OCI-LY7 (cell line): ENCODE measurements around the gene MAML3. TPM values are rescaled to one million over a fixed set of nuclear protein-coding genes. Genes with fewer than 3 reads are reported as not detected.

ENCODE experiments used
- BruUV-seq: library from RNA; stranded (reverse); fragments of 400-500 nt; replicated peaks from 2 replicates; lab custom pipeline; 2021; lab: Mats Ljungman, UMichigan
- CTCF ChIA-PET: fragments of 300-600 bp; sonication (Branson Sonifier 250); formaldehyde crosslinking; loops from one replicate; lab custom pipeline; 2022; ENCODE audit warnings: antibody characterized with exemption; ENCODE audit not compliant: unreplicated experiment; lab: Charles Lee
- POLR2A ChIA-PET: fragments of 300-600 bp; sonication (Branson Sonifier 250); formaldehyde crosslinking; loops from one replicate; lab custom pipeline; 2022; ENCODE audit warnings: antibody characterized with exemption; lab: Charles Lee
- DNase-seq: peaks from one replicate; pipeline ENCODE4 v3.0.0-alpha.2; 2015; ENCODE audit warnings: low spot score
- H2AFZ ChIP-seq: fragments of 200-600 bp; sonication (generic), shearing (Covaris generic); 2 replicates; pipeline ENCODE4 v1.6.1; 2014; ENCODE audit warnings: mild to moderate bottlenecking, antibody characterized with exemption, low read length, moderate library complexity
- H3K27ac ChIP-seq: fragments of 200-600 bp; sonication (generic); 2 replicates; pipeline ENCODE4 v1.5.1; 2014; ENCODE audit warnings: mixed run types, low read depth, mild to moderate bottlenecking, moderate library complexity, low read length, inconsistent platforms; ENCODE audit not compliant: poor library complexity, severe bottlenecking
- H3K36me3 ChIP-seq: fragments of 200-600 bp; sonication (generic); 2 replicates; pipeline ENCODE4 v1.6.1; 2014; ENCODE audit warnings: mild to moderate bottlenecking, antibody characterized with exemption, low read length, moderate library complexity, mixed read lengths; ENCODE audit not compliant: insufficient read depth
- H3K4me1 ChIP-seq: fragments of 200-600 bp; sonication (generic); 2 replicates; pipeline ENCODE4 v1.5.1; 2014; ENCODE audit warnings: mild to moderate bottlenecking, low read length; ENCODE audit not compliant: insufficient read depth, poor library complexity, severe bottlenecking
- H3K4me2 ChIP-seq: fragments of 200-600 bp; sonication (generic); 2 replicates; pipeline ENCODE4 v1.6.1; 2014; ENCODE audit warnings: mild to moderate bottlenecking, low read length
- H3K4me3 ChIP-seq: fragments of 200-600 bp; sonication (generic); 2 replicates; pipeline ENCODE4 v1.5.1; 2014; ENCODE audit warnings: mild to moderate bottlenecking, low read depth, low read length; ENCODE audit not compliant: poor library complexity, severe bottlenecking
- H3K79me2 ChIP-seq: fragments of 200-600 bp; sonication (generic); 2 replicates; pipeline ENCODE4 v1.6.1; 2016; ENCODE audit warnings: low read depth, mild to moderate bottlenecking, low read length, moderate library complexity, mixed read lengths; ENCODE audit not compliant: insufficient read depth
- H3K9me2 ChIP-seq: fragments of 200-600 bp; sonication (generic); 2 replicates; pipeline ENCODE4 v1.6.1; 2016; ENCODE audit warnings: mild to moderate bottlenecking, low read length, mixed read lengths; ENCODE audit not compliant: insufficient read depth
- H3K9me3 ChIP-seq: fragments of 200-600 bp; sonication (generic); 2 replicates; pipeline ENCODE4 v1.6.1; 2014; ENCODE audit warnings: mild to moderate bottlenecking, mixed run types, low read length, mixed read lengths
- H4K20me1 ChIP-seq: fragments of 200-600 bp; sonication (generic); 2 replicates; pipeline ENCODE4 v1.6.1; 2014; ENCODE audit warnings: mild to moderate bottlenecking, antibody characterized with exemption, low read length, moderate library complexity, mixed read lengths; ENCODE audit not compliant: insufficient read depth
- EZH2phosphoT487 ChIP-seq: fragments of 200-600 bp; sonication (generic); IDR thresholded peaks from 2 replicates; pipeline ENCODE4 v1.6.1; 2018; ENCODE audit warnings: low read depth, borderline replicate concordance, mild to moderate bottlenecking, mixed run types, antibody characterized with exemption, low read length, moderate library complexity, mixed read lengths
- intact Hi-C: fragments of 100-400 bp; cut with micrococcal nuclease; formaldehyde crosslinking; loops from one replicate; pipeline ENCODE4 v1.10.0; 2022; ENCODE audit not compliant: unreplicated experiment
- total RNA-seq, 2 experiments: library from RNA; depleted of rRNA in 1 of 2; stranded (reverse); fragments of >200 nt in 1 of 2; shearing (Covaris generic) in 1 of 2; gene quantifications; 2 replicates each; pipeline ENCODE4 v1.2.3, GENCODE V29; 2014 to 2022
- TF ChIP-seq, protein P1 (sequence below): fragments of 200-600 bp; sonication (generic); conservative IDR thresholded peaks from 2 replicates; pipeline ENCODE4 v1.5.1; 2014; ENCODE audit warnings: mild to moderate bottlenecking, antibody characterized with exemption, low read length, moderate library complexity, mixed read lengths

Gene MAML3
- total RNA-seq, 2 experiments from 2014 or later, result 0.80 to 1.2 TPM

DNA sequence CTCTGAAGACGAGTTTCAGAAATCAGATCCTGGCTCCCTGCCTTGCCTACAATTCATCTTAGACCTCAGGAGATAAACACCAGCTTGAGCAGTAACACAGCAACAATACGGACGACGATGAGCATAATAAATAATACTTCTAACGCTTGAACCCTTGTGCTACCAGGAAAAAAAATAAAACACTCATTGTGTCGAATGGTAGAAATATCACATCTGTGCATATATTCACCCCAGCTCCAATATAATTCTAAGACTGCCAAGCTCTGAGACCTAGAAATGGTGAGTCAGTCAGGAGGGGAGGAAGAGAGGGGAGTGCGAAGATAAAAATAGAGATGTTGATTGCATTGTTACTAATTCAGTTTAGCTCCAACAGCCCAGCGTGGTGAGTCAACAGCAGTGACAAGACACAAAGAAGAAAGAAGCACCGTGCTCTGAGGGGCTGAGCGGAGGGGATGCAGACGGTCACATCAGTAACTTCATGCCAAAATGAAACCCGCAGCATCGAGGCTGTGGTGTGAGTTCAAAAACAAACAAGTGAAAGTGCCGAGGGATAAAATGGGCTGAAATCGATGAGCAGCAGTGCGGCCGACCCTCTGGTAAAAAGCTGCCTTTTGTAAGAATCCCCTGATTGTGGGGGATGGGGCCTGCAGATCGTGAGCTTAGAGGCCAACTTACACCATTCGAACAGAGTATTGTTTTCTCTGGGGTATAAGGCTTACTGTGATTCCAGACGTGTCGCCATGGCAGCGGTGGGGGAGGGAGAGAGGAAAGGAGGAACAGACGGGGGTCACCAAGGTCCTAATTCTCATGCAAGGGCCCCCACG lies 338.0 kb downstream of the MAML3 start:
- intact Hi-C loops, result no loop called here
- ChIA-PET CTCF (no interaction called here), POLR2A (no interaction called here)
- no peak overlapping the region for H2AFZ ChIP-seq
- no peaks in the 10 kb centered on the region for H3K4me1 ChIP-seq
- no peaks in the 10 kb centered on the region for H3K79me2 ChIP-seq
- no TSS peak for BruUV-seq
- H3K9me3 ChIP-seq, result no peaks in the 10 kb centered on the region
- no peaks in the 10 kb centered on the region for H3K36me3 ChIP-seq
- no peak overlapping the region for H3K4me3 ChIP-seq
- H3K4me2 ChIP-seq, result no peak overlapping the region
- no peaks in the 10 kb centered on the region for H4K20me1 ChIP-seq
- no peaks in the 10 kb centered on the region for H3K9me2 ChIP-seq
- no peak for DNase-seq
- no peak overlapping the region for H3K27ac ChIP-seq
- TF ChIP-seq EZH2phosphoT487, result no peak
- TF ChIP-seq, protein P1, sequence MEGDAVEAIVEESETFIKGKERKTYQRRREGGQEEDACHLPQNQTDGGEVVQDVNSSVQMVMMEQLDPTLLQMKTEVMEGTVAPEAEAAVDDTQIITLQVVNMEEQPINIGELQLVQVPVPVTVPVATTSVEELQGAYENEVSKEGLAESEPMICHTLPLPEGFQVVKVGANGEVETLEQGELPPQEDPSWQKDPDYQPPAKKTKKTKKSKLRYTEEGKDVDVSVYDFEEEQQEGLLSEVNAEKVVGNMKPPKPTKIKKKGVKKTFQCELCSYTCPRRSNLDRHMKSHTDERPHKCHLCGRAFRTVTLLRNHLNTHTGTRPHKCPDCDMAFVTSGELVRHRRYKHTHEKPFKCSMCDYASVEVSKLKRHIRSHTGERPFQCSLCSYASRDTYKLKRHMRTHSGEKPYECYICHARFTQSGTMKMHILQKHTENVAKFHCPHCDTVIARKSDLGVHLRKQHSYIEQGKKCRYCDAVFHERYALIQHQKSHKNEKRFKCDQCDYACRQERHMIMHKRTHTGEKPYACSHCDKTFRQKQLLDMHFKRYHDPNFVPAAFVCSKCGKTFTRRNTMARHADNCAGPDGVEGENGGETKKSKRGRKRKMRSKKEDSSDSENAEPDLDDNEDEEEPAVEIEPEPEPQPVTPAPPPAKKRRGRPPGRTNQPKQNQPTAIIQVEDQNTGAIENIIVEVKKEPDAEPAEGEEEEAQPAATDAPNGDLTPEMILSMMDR, result no peak

DNA sequence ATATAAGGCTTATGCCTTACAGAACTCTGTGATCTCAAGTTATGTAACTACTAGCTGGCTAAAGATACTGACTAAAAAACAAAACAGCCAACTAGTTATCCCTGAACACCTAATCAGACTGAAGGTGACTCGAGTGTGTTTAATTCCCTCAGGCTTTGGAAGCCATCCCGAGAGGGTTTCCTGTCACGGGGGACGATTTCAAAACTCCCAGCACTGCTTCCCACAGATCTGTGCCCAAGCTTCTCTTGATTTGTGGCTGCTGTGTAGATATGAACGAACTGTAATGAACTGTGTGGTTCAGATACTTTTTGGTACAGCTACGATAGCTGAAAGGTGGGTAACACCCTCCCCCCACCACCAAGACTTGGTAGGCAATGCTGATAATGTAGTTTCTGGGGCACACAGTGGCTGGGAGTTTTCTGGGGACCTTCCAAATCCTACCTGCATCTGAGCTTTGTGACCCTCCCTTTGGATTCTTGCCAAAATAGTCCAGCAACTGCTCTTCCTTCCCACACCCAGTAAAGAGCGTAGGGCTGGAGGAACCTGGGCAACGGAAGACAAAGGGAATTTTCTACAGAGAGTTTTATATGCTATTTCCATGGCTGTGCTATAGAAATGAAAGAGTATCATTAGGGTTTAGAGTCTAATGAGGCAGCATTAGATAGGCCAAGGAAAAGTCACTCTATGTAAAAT lies 339.5 kb downstream of the MAML3 start:
- POLR2A ChIA-PET, result no interaction called here
- Histone ChIP-seq H3K9me3 (no peaks in the 10 kb centered on the region), H3K4me2 (no peak overlapping the region), H4K20me1 (no peaks in the 10 kb centered on the region), H3K27ac (no peak overlapping the region), H3K4me1 (no peaks in the 10 kb centered on the region), H3K4me3 (no peak overlapping the region), H3K79me2 (no peaks in the 10 kb centered on the region), H3K36me3 (no peaks in the 10 kb centered on the region), H3K9me2 (no peaks in the 10 kb centered on the region), H2AFZ (no peak overlapping the region)
- BruUV-seq, result no TSS peak
- TF ChIP-seq EZH2phosphoT487, result no peak
- TF ChIP-seq, protein P1, result no peak
- DNase-seq, result no peak
- CTCF ChIA-PET, result no interaction called here
- intact Hi-C loops, result no loop called here

DNA sequence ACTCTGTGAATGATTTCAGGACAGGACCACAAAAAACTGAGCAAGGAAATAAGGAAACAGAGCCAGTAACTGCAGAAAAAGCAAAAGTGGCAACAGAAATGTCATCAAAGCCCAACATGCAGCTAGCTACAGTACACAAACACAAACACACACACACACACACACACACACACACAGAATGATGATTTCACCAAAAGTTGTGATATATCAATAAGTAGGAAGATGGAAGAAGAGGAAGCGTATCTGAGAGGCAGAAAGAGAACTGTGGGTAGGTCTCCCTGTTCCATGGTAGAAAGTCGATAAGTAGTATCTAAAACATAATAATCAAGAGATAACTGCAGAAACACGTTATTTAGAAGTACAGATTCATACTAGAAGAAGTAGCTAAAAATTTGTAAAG lies 340.1 kb downstream of the MAML3 start:
- Histone ChIP-seq H3K9me3 (no peaks in the 10 kb centered on the region), H3K79me2 (no peaks in the 10 kb centered on the region), H3K9me2 (no peaks in the 10 kb centered on the region), H3K4me2 (no peak overlapping the region), H4K20me1 (no peaks in the 10 kb centered on the region), H3K4me3 (no peak overlapping the region), H2AFZ (no peak overlapping the region), H3K36me3 (no peaks in the 10 kb centered on the region), H3K4me1 (no peaks in the 10 kb centered on the region), H3K27ac (no peak overlapping the region)
- DNase-seq, result no peak
- ChIA-PET CTCF (no interaction called here), POLR2A (no interaction called here)
- intact Hi-C loops, result no loop called here
- no peak for TF ChIP-seq EZH2phosphoT487
- TF ChIP-seq, protein P1, result no peak
- BruUV-seq, result no TSS peak
